GM13976 (cell line): ENCODE data around the gene ZBTB32.
"Not testable (repeated sequence)": the region's sequence is repeated elsewhere in the genome, so short reads cannot be mapped to it uniquely, and the experiment has no call there.

Source experiments
- DNase-seq: peaks from one replicate; pipeline ENCODE4 v3.0.0; 2012; ENCODE audit warnings: low spot score
- in situ Hi-C: fragments of 300-500 bp; cut with MboI; formaldehyde crosslinking; loops from one replicate; pipeline ENCODE4 v1.12.0; 2022; ENCODE audit warnings: low sequenced_read_pairs, mixed read lengths, inconsistent platforms; ENCODE audit not compliant: unreplicated experiment
- TF ChIP-seq, protein P1 (sequence below): IDR thresholded peaks from 2 replicates; pipeline ENCODE4 v1.5.1; 2012; ENCODE audit warnings: borderline replicate concordance, mild to moderate bottlenecking; ENCODE audit not compliant: insufficient read depth; ENCODE audit errors: extremely low read depth, missing control alignments, control extremely low read depth

Gene ZBTB32

GRCh38 chr19:35704218-35704617 lies at the start of gene ZBTB32:
TSS of gene ZBTB32 (plus strand) at chr19:35704558. CDS start at chr19:35714627, 10,069 bp downstream.
- in situ Hi-C loops, result loop anchor here (10.0 kb wide), 1 partner anchor 221 kb away; no protein-coding TSS in a partner anchor
- peak; percentile 37 for DNase-seq

DNA sequence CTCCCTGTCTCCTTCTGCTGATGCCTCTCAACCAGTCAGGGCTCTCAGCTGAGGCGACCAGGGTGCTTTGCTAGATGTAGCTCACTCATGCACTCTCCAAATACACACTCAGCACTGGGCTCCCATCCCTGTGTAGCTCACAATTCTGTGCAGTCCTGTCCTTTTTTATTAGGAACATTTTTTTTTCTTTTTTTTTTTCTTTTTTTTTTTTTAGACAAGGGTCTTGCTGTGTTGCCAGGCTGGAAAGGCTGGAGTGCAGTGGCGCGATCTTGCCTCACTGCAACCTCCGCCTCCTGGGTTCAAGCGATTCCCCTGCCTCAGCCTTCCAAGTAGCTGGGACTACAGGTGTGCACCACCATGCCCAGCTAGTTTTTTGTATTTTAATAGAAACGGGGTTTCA lies 49.5 kb upstream of the ZBTB32 start:
- in situ Hi-C loops, DNase-seq: not testable (repeated sequence)

More at GRCh38 chr19:35704218-35704617, at the start of gene ZBTB32:
- TF ChIP-seq, protein P1, sequence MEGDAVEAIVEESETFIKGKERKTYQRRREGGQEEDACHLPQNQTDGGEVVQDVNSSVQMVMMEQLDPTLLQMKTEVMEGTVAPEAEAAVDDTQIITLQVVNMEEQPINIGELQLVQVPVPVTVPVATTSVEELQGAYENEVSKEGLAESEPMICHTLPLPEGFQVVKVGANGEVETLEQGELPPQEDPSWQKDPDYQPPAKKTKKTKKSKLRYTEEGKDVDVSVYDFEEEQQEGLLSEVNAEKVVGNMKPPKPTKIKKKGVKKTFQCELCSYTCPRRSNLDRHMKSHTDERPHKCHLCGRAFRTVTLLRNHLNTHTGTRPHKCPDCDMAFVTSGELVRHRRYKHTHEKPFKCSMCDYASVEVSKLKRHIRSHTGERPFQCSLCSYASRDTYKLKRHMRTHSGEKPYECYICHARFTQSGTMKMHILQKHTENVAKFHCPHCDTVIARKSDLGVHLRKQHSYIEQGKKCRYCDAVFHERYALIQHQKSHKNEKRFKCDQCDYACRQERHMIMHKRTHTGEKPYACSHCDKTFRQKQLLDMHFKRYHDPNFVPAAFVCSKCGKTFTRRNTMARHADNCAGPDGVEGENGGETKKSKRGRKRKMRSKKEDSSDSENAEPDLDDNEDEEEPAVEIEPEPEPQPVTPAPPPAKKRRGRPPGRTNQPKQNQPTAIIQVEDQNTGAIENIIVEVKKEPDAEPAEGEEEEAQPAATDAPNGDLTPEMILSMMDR, result no peak

GRCh38 chr19:35655600-35655999 lies 48.8 kb upstream of the ZBTB32 start:
- TF ChIP-seq, protein P1, result no peak

GRCh38 chr19:35656700-35657099 lies 47.7 kb upstream of the ZBTB32 start:
- in situ Hi-C loops, result no loop called here

More at GRCh38 chr19:35655600-35655999, 48.8 kb upstream of the ZBTB32 start:
- in situ Hi-C loops, result no loop called here
- DNase-seq, result no peak

DNA sequence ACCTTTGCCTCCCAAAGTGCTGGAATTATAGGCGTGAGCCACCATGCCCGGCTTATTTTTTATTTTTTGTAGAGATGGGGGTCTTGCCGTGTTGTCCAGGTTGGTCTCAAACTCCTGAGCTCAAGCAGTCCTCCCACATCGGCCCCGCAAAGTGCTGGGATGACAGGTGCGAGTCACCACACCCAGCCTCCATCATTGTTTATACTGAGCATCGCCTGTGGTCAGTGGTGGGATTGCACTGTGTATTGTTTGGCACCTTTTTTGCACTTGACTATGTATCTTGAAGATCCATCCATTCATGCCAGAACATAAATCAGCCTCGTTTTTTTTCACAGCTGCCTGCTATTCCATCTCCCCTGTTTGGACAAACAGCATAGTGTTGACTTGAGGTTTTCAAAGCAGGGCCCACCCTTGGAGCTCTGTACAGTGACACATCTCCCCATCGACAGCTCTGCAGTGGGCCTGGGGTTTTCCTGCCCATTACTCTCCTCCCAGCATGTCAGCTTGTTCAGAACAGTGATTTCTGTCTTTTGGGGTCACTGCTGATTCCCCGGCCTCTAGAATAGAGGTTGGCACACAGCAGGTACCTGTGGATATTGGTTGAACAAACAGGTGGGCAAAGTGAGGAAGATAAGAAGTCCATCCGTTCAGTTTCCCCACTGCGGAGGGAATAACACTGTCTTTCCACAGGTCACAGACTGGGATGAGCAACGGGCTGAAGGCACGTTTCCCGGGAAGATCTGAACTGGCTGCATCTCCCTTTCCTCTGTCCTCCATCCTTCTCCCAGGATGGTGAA lies 46.3 kb upstream of the ZBTB32 start:
- TF ChIP-seq, protein P1, result no peak
- no peak for DNase-seq
- in situ Hi-C loops, result no loop called here

More at GRCh38 chr19:35656700-35657099, 47.7 kb upstream of the ZBTB32 start:
- DNase-seq, result no peak
- TF ChIP-seq, protein P1, result no peak

DNA sequence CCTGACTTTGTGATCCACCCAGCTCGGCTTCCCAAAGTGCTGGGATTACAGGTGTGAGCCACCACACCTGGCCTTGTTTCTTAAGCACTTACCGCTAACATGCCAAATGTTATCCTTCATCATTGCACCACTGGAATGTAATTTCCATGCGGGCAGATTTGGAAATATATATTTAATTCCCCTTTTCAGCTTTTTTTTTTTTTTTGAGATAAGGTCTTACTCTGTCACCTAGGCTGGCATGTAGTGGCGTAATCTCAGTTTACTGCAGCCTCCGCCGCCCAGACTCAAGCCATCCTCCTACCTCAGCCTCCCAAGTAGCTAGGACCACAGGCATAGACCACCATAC lies 42.4 kb upstream of the ZBTB32 start:
- in situ Hi-C loops, result no loop called here
- TF ChIP-seq, protein P1, result no peak
- DNase-seq, result no peak

DNA sequence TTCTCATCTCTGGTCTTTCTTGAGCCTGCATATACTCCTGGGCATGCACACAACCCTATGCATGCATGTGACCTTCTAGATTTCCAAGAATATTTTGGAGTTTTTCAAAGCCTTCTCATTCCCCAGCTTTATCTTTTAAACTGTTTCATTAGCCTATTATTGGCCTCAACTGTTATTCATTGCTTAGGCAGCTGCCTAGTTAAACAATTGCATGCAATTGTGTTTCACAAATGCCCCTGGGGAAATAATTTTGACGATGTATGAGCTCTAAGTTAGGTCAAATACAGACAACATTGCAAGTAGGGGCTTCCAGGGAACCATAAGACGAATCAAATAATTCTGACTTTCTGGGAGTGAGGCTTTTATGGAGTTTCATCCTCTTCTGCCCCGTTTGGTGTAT lies 40.4 kb upstream of the ZBTB32 start:
- no peak for DNase-seq
- TF ChIP-seq, protein P1, result no peak
- in situ Hi-C loops, result no loop called here
